Activated CD4-positive, CD25-positive, alpha-beta regulatory T cell treated with anti-CD3 and anti-CD28 coated beads, Interleukin-2, amount 50 U/mL, for 72 hours (primary cell): ENCODE results near the gene TEX48.

ENCODE experiments used
- DNase-seq: peaks from one replicate; pipeline ENCODE4 v3.0.0; 2021

TEX48 gene

GRCh38 chr9:114681594-114682332 is at the start of gene TEX48:
TSS of gene TEX48 (minus strand) at chr9:114682192. CDS start at chr9:114671723, 10,469 bp downstream.
- peak; percentile 73 for DNase-seq

GRCh38 chr9:114731701-114732100 is 49.7 kb upstream of the TEX48 start:
- no peak for DNase-seq

- no peak for DNase-seq
Measured at GRCh38 chr9:114729706-114730105, 47.7 kb upstream of the TEX48 start.

GRCh38 chr9:114725930-114726329 is 43.9 kb upstream of the TEX48 start:
- no peak for DNase-seq

GRCh38 chr9:114724744-114725143 is 42.8 kb upstream of the TEX48 start:
- no peak for DNase-seq

GRCh38 chr9:114723931-114724330 is 41.9 kb upstream of the TEX48 start:
- no peak for DNase-seq

GRCh38 chr9:114722937-114723620 is 41.1 kb upstream of the TEX48 start:
- DNase-seq: no peak

- no peak for DNase-seq
Measured at GRCh38 chr9:114722081-114722621, 40.2 kb upstream of the TEX48 start.

- DNase-seq: no peak
Measured at GRCh38 chr9:114721491-114722079, 39.6 kb upstream of the TEX48 start.

GRCh38 chr9:114720086-114720676 is 38.2 kb upstream of the TEX48 start:
- DNase-seq: no peak

GRCh38 chr9:114719290-114719689 is 37.3 kb upstream of the TEX48 start:
- DNase-seq: no peak

- peak; percentile 77 for DNase-seq
Measured at GRCh38 chr9:114718801-114719221, 36.8 kb upstream of the TEX48 start.

- no peak for DNase-seq
Measured at GRCh38 chr9:114717908-114718486, 36.0 kb upstream of the TEX48 start.

GRCh38 chr9:114709636-114710035 is 27.6 kb upstream of the TEX48 start:
- DNase-seq: no peak

- no peak for DNase-seq
Measured at GRCh38 chr9:114706711-114707110, 24.7 kb upstream of the TEX48 start.

GRCh38 chr9:114701988-114702387 is 20.0 kb upstream of the TEX48 start:
- no peak for DNase-seq

GRCh38 chr9:114697951-114698351 is 16.0 kb upstream of the TEX48 start:
- no peak for DNase-seq

- peak; percentile 55 for DNase-seq
Measured at GRCh38 chr9:114696814-114697544, 15.0 kb upstream of the TEX48 start.

- no peak for DNase-seq
Measured at GRCh38 chr9:114695948-114696347, 14.0 kb upstream of the TEX48 start.

GRCh38 chr9:114694719-114695269 is 12.8 kb upstream of the TEX48 start:
- no peak for DNase-seq

GRCh38 chr9:114694146-114694545 is 12.2 kb upstream of the TEX48 start:
- no peak for DNase-seq
